Activated CD8-positive, alpha-beta memory T cell treated with anti-CD3 and anti-CD28 coated beads, Interleukin-2, amount 50 U/mL, for 24 hours (primary cell): ENCODE measurements around the gene TARS1.

ENCODE experiments used
- DNase-seq: peaks from one replicate; pipeline ENCODE4 v3.0.0-alpha.2; 2020; ENCODE audit errors: extremely low read depth

Gene TARS1

GRCh38 chr5:33440482-33441240, at the start of gene TARS1:
Gene TARS1 (plus strand): TSS chr5:33440965. CDS start chr5:33441087, 122 bp downstream.
- peak; percentile 89 for DNase-seq

DNA sequence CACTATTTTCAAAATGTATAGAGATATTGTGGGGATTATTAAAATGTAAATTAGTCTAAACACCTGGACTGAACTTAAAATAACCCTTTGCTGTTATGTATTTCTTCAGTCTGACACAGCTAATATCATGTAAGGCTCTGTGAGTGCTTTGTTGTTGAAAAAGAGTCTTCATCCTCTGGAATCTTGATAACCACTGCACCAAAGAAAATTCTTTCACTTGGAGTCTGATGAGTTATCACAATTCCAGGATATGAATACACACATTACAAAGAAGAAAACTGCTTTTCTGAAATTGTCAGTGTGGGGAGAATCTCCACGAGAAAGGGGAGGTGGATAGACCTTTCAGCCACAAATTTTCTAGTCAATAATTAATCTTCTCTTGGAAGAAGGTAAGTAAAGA, 42.3 kb upstream of the TARS1 start:
- DNase-seq = no peak

DNA sequence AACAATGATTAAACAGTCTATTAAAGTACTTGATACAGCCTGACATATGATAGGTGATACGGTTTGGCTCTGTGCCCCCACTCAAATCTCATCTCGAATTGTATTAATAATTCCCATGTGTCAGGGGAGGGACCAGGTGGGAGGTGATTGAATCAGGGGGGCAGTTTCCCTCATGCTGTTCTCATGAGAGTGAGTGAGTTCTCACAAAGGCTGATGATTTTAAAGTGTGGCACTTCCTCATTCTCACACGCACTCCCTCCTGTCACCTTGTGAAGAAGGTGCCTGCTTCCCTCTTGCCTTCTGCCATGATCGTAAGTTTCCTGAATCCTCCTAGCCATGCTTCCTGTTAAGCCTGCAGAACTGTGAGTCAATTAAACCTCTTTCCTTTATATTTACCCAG, 40.1 kb upstream of the TARS1 start:
- no peak for DNase-seq

DNA sequence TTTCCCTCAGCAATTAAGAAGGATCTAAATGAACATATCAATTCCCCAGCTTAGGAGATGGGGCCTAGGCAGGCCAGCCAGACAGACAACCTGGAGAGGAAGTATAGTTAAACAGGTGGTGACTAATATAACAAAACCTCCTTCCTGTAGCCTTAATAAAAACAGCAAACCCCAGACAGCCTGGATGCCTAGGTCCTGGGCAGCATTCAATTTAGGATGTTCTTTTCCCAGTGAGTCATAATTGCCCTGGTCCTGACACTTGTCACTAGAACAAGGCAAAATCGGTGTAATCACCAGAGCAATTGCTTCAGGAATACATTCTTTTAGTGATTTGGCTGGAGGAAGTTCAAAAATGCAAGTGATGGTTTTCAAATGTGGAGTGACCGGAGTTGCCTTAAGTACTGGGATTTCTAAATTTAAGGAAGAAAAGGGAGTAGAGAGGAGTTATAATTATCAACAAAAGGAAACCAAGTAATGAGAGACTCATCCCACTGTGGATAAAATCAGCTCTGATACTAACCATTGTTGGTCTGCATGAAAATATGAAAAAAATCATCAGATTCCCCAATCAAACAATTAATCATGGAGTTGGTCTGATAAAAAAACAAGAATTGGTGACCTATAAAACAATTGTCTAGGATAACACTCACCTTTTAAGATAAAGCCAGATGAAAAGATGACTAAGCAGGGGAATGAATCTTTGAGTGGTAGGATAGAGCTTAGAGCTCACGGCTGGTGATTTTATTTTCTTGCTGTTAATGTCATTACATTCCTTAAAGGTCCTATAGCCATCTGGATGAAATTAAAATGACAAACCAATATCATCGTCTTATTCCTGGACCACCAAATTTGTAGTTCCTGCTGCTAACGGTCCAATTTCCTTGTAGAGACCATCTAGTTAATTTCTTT, 39.0 kb upstream of the TARS1 start:
- no peak for DNase-seq

GRCh38 chr5:33403187-33403586, 37.6 kb upstream of the TARS1 start:
- DNase-seq = no peak

GRCh38 chr5:33408816-33409215, 31.9 kb upstream of the TARS1 start:
- DNase-seq = no peak

DNA sequence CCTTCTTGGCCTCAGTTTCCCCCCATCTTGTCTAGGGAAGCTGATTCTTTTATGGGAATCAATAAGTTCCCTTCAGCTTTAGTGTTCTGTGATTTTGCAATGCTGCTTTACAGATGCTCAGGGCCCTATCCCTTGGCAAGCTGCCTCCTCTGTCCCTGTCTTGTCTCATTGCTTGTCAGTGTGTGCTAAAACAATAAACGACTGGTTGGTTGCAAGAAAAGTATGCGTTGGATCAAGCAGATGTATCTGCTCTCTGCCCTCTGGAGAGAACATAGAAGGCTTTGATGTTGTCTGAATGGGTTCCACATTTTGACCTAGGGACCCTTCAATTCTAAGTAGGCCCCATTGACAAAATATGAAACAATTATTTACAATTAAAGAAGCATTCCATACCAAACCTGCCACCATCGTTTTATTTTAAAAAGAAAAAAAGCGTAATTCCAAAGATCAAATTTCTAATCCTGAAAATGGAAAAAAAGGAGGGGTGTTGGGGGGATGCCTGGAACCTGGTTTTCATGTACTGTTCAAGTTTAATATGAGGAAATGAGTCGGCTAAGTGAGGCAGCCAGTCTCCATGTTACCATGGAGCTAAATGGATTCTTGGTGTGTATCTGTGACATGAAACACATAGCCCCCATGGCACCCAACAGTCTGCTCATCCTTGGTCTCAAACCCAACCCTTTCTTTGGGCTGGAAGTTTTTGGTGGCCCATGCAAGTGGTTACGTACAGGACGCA, 31.2 kb upstream of the TARS1 start:
- DNase-seq = no peak

- DNase-seq = no peak
Observed at GRCh38 chr5:33410221-33410620, 30.5 kb upstream of the TARS1 start.

DNA sequence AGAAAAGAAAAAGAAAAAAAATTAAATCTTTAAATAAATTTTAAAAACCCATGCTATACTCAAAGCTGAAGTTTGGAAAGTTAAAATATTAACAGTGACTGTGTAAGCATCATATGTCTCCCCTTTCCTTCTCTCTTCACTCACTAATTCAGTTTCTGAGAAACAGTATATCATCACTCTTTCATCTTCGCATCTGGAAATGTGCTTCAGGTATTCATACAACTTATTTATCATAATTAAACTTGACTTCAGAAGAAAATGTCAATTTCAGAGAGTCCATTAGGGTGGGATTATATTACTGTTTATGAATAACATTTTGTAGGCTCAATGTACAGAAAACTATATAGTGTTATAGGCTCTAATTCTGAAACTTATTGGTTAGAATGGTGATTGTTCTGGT, 29.3 kb upstream of the TARS1 start:
- DNase-seq = no peak

DNA sequence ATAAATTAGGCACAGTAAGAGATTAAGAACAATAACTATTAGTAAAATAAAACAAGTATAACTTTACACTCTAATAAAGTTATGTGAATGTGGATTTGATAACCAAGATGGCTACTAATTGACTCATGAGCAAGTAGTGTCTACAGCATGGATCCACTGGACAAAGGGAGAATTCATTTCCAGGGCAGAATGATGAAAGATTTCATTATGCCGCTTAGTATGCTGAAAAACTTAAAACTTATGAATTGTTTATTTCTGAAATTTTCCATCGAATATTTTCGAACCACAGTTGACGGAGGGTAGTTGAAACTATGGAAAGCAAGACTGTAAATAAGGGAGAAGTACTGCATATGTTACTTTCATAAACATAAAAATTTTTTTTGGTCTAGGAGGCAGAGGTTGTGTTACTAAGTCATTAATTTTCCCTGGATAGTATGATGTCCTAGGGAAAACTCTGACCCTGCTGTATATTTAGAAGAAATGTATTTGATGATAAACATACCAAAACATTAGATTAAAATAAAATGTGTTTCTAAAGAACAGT, 24.9 kb upstream of the TARS1 start:
- no peak for DNase-seq

DNA sequence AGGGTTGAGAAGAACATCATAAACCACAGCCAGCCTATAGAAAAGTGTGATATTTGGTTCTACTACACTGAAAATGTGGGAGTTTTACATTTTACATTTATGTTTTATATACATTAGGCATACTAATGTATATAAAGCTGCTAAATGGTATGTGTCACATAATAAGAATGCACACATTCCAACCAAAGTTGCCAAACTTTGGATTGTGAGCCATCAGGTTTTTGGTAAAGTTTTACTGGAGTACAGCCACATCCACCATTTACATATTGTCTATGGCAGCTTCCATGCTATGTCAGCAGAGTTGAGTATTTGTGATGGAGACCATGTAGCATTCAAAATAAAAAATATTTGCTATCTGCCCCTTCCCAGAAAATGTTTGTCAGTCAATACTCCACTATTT, 23.1 kb upstream of the TARS1 start:
- no peak for DNase-seq

DNA sequence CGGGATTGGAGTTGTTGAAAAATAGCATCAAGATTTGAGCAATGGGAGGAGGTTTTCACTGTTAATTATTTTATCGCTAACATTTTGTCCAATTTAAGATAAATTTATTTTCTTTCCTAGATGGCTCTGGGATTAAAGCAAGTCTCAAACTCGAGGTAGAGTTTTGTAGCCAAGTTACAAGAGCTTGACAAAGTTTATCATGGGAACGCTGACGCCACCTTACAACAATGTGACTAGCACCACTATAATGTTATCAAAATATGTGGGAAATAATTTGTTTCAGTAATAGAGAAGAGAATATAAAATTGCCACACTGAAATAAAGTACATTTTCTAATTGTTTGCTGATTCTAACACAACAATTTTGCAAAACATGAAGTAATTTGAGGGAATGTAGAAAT, 19.8 kb upstream of the TARS1 start:
- no peak for DNase-seq

GRCh38 chr5:33422191-33422590, 18.6 kb upstream of the TARS1 start:
- DNase-seq = no peak

DNA sequence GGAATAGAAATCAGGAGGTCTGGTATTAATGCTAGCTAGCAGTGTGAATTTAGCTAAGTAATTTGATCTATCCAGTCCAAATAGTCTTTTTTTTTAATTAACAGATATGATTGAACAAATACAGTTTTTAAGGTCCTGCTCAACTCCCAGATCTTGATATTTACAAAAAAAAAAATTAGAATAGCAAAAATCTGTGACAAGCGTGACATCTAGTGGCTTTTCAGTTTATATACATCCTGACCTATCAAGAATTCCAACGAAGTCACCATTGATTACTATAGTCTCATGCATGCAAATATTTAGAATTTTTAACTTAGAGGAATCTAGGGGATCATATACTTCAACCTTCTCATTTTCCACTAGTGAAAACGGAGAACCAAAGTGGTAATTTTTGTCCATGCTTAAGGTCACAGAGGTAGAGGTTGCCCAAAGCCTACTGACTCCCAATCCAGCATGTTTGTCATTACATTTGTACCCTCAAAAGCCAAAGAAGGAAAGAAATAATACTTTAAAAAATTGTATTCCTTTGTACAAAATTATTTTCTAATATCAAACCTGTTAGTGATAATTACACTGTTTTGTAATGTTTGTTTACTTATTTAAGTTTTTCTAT, 17.6 kb upstream of the TARS1 start:
- DNase-seq = no peak

DNA sequence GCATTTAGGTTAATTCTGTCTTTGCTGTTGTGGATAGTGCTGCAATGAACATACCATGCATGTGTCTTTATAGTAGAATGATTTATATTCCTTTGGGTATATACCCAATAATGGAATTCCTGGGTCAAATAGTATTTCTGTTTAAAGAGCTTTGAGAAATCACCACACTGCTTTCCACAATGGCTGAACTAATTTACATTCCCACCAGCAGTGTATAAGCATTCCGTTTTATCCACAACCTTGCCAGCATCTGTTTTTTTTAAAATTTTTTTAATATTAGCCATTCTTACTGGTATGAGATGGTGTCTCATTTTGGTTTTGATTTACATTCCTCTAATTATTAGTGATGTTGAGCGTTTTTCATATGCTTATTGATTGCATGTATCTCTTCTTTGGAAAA, 15.5 kb upstream of the TARS1 start:
- DNase-seq = no peak

DNA sequence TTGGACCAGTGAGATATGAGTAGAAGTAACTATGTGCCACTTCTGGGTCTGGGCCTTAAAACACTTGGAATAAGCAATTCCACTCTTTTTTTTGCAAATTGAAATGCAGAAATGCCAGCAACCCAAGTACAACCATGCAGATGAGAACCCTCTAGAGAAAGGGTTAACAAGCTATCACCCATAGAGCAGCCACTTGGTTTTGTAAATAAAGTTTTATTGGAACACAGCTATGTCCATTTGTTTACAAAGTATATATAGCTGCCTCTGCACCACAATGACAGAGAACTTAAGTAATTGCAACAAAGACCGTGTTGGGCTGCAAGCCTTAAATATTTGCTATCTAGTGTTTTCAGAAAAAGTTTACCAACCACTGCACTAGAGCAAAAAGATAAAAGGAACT, 9.8 kb upstream of the TARS1 start:
- no peak for DNase-seq

DNA sequence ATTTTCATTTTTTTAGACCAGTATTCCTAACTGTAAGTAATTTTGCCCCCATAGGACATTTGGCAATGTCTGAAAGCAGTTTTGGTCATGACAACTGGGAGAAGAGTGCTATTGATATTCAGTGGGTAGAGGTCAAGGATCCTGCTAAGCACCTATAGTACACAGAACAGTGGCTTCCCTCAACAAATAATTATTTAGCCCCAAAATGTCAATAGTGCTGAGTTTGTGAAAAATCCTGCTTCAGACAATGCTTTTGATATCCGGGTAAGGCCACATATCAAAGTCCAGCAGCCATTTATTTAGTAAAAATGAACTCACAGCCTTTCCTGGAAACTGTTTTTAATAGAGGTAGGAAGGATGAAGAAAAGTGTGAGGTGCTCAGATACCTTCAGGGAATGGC, 8.1 kb upstream of the TARS1 start:
- DNase-seq = no peak

DNA sequence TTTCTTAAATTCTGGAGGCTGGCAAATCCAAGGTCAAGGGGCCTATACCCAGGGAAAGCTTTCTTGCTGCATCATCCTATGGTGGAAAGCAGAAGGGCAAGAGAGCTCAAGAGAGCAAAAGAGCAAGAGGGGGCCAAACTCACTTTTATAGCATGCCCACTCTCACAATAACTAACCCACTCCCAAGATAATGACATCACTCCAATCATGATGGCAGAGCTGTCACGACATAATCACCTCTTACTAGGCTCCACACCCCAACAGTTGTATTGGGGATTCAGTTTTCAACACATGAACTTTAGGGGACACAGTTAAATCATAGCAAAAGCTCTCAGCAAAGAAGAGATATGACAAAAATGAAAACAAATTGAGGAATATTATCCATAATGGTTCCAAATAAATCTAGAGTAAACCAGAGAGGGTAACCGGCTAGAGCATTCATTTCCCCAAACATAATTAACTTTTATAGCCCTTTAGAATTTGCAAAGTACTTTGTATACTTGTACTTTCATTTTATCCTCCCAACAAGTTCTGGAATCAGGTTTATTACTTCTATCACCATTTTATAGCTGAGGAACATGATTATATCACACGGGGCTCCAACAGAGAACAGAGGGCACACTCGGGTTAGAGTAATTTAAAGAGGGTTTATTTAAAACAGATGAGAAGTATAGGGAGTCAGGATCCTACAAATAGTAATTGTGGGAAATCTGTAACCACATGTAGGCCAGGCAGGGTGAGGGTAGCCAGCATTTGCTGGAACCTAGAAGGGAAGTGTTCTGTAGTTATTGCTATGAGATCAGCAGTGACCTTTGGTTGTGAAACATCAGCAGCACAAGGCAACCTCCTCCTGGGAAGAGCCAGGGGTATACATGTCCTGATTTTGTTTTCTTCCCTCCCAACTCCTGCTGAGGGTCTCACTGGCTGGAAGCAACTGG, 7.2 kb upstream of the TARS1 start:
- no peak for DNase-seq

DNA sequence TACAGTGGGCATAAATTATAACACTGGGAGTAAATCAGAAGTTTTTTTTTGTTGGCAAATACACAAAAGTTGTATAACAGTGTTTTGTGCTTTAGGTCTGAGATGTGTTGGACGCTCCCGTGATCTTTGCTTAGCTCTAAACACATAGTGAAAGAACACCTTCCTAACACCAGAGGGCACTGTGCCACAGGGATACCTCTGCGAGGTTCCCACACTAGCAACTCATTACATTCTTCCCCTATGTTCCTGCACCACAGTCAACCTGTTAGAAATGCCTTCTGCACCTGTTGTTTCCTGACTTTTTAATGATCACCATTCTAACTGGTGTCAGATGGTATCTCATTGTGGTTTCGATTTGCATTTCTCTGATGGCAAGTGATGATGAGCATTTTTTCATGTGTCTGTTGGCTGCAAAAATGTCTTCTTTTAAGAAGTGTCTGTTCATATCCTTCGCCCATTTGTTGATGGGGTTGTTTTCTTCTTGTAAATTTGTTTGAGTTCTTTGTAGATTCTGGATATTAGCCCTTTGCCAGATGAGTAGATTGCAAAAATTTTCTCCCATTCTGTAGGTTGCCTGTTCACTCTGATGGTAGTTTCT, 4.8 kb upstream of the TARS1 start:
- DNase-seq = peak; percentile 9

GRCh38 chr5:33438996-33439395, 1.8 kb upstream of the TARS1 start:
- no peak for DNase-seq
